ENCODE results near the gene MLC1.

The MLC1 gene

DNA sequence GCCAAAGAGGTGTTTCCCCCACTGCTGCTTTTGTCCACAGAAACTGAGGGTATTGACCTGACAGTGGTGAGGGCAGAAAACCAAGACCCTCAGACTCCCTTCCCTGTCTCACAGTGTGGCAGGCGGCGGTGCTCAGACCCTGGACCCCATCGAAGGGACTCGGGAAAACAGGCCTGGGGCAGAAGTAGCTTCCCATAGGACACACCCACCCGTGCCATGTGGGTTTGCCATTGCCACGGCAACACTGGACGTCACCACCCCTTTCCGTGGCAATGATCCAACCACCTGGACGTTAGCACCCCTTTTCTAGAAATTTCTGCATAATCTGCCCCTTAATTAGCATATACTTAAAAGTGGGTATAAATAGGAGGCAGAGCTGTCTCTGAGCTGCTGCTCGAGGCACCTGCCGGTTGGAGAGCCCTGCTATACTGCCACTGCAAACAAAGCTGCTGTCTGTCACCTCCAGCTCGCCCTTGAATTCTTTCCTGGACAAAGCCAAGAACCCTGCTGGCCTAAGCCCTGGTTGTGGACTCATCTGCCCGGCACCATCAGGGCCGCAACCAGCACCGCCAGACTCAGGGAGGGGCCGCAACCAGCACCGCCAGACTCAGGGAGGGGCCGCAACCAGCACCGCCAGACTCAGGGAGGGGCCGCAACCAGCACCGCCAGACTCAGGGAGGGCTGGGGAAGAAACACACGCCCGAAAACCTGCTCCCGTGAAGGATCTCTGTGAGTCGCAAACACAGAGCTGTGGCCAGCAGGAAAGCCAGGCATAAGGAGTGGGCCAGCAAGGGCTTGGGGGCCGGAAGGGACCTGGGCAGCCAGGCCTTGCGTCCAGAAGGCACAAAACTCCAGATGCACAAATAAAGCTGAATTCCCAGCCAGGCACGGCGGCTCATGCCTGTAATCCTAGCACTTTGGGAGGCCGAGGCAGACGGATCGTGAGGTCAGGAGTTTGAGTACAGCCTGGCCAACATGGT, 10.4 kb downstream of the MLC1 start:
- no peak for DNase-seq

DNA sequence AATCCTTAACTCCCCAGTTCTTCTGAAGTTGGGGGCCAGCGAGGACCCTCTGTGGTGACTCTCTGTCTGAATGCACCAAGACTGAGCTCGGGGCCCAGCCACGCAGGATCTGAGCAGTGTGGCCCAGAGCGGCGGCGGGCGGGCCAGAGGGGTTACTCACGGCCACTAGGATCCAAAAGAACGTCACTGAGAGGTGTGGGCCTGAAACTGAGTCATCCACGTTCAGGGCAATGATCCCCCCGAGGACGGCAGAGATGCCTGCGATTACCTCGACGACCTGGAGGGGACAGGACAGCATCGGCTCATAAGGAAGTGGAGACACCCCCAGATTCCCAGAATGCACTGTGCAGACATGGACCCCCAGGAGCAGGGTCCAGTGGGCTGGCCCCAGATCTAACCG, 11.2 kb downstream of the MLC1 start:
- no peak for DNase-seq

DNA sequence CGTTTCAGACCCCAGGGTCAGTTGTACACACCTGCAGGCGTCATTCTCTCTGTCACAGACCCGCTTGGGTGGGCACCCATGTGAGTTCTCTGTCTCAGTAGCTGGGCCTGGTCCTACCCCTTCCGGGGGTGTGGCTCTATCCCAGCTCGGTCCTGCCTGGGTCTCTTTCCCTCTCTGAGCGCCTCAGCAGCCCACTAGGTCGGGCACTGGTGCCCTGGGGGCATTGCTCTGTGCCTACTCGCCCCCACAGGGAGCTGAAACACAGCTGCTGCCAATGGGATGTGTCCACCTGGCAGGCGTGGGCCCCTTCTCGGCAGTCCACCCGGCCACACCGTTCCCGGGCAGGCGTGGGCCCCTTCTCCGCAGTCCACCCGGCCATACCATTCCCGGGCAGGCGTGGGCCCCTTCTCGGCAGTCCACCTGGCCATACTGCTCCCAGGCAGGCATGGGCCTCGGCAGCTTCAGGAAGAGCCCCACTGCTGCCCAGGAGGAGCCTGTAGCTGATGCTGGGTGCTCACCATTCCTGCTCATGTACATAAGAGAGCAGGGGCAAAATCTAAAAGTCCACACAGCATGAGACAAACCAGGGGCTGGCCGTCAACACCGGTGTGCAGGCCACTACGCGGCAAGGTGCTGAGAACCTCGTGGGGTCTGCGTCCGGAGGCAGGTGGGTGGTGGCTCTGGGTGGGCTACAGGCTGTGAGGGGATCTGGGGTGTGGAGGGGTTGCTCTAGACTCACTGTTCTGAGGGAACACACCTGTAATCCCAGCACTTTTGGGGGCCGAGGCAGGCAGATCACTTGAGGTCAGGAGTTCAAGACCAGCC, 12.3 kb downstream of the MLC1 start:
- no peak for DNase-seq

- DNase-seq: no peak
These were observed 13.1 kb downstream of the MLC1 start for GRCh38 chr22:50072167-50072555.

- no peak for DNase-seq
These were observed 13.6 kb downstream of the MLC1 start for GRCh38 chr22:50071432-50072166.

DNA sequence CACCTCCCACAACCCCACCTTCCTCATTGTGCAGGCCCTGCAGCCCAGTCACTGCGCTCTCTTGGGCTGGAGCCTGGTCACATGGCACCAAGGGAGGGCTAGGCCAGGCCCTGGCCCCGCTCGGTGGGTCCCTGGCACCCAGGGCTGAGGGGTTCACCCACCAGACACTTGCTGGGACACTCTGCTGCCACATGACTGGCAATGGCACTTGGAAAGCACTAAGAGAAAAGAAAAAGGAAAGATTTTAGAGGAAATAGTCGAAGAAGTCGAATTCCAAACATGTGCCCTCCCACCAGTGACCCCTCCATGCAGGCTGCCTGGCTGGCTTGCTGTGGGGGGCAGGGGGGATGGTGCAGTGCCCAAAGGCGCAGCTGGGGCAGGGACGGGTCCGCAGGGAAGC, 14.9 kb downstream of the MLC1 start:
- DNase-seq: no peak

GRCh38 chr22:50068096-50068495, 17.1 kb downstream of the MLC1 start:
- DNase-seq: no peak

DNA sequence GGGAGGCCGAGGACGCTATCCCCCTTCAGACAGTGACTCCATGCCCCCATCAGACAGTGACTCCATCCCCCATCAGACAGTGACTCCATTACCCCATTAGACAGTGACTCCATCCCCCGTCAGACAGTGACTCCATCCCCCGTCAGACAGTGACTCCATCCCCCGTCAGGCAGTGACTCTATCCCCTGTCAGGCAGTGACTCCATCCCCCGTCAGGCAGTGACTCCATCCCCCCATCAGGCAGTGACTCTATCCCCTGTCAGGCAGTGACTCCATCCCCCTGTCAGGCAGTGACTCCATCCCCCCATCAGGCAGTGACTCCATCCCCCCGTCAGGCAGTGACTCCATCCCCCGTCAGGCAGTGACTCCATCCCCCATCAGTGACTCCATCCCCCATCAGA, 18.0 kb downstream of the MLC1 start:
- DNase-seq: no peak

GRCh38 chr22:50064453-50064852, 20.8 kb downstream of the MLC1 start:
- DNase-seq: no peak

DNA sequence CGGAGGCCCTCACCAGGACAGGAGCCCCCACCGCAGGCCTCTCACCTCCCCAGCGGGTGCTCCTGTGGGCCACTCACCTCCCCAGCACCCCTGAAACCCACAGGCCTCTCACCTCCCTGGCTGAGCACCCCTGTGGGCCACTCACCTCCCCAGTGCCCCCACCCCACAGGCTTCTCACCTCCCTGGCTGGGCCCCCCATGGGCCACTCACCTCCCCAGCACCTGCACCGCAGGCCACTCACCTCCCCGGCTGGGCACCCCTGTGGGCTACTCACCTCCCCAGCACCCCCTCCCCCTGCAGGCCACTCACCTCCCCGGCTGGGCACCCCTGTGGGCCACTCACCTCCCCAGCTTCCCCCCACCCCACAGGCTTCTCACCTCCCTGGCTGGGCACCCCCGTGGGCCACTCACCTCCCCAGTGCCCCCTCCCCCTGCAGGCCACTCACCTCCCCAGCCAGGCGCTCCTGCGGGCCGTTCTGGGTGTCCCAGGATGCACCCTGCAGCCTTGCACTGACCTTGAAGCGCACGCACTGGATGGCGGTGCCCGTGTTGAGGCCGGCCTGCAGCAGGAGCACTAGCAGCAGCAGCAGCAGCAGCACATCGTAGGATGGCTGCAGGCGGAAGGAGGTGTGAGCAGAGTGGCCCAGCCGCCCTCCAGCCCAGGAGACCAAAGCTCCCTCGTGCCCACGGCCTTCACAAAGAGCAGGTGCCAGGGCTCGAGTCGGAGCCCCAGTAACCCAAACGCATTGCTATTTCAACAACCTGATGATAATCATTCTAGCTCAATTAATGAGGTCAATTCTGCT, 21.4 kb downstream of the MLC1 start:
- DNase-seq: no peak

GRCh38 chr22:50062509-50063135, 22.6 kb downstream of the MLC1 start:
- DNase-seq: no peak

DNA sequence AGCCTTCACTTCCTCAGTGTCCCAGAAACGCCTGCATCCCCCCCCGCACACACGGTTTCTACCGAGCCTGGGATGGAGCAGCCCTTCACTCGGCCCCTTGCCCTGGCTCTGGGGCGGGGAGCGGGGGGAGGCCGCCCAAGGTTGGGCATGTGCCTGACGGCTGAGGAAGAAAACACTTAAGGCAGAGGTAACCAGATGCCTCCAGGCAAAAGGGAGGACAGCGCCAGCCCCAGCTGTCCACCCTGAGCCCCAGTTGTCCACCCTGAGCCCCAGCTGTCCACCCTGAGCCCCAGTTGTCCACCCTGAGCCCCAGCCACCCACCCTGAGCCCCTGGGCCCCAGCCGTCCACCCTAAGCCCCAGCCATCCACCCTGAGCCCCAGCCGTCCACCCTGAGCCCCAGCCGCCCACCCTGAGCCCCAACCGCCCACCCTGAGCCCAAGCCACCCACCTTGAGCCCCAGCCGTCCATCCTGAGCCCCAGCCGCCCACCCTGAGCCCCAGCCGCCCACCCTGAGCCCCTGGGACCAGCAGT, 23.3 kb downstream of the MLC1 start:
- DNase-seq: no peak

GRCh38 chr22:50061141-50061823, 23.9 kb downstream of the MLC1 start:
- no peak for DNase-seq

- no peak for DNase-seq
These were observed 24.6 kb downstream of the MLC1 start for GRCh38 chr22:50060441-50061140.

DNA sequence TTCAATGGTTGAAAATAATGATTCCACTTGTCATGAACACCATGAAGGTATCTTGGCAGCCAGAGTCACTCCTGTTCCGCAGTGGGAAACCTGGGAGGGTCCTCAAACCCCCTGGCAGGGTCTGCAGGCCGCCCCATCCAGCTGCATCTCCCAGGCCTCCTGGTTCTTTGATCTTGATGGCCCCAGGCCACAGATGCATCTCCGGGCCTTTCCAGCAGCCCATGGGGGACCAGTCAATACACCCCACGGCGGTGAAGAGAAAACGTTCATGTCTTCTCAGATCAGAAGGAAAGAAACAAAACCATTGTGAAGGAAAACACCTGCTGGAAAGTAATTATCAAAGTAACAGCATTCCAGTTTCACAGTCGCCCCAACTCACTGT, 25.4 kb downstream of the MLC1 start:
- DNase-seq: no peak

DNA sequence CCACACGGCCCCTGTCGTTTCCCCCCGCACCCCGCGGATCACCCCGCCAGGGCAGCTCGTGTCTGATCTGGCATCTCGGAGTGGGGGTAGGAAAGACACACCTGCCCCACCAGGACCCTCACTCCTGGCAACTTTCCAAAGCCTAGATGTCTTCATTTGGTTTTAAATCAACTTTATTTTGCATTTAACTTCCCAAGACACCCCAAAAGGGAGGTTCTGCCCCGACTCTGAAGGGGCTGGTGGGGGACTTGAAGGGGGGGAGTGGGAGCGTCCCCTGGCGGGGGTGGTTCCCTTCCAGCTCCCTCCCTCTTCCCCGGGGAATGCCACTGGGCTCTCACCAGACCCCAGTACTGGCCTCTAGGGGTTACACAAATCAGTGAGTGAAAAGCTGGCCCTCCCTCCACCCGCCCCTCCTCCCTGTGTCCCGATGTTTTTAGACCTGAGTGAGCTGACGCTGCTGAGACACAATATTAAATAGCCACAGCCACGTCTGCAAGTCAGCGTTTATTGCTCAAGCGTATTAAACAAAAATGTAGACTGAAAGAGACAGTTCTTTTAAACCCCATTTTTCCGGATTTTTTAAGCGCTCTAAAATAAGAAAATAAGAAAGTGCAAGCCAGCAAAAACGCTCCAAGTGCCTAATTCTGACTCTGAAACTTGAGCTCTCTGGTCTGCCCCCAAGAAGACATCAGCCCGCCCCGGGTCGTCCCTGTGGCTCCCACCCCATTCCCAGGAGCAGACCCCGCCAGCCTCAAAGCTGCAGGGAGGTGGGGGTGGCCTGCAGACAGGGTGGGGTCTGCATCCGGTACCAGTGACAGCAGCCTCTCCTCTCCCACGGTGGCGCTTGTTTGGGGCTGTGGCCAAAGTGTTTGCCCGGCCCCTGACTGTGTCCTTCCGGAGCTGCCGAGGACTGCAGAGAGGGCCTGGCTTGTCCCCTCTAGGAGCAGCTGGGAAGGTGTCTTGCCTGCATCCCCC, 26.0 kb downstream of the MLC1 start:
- peak; percentile 33 for DNase-seq

DNA sequence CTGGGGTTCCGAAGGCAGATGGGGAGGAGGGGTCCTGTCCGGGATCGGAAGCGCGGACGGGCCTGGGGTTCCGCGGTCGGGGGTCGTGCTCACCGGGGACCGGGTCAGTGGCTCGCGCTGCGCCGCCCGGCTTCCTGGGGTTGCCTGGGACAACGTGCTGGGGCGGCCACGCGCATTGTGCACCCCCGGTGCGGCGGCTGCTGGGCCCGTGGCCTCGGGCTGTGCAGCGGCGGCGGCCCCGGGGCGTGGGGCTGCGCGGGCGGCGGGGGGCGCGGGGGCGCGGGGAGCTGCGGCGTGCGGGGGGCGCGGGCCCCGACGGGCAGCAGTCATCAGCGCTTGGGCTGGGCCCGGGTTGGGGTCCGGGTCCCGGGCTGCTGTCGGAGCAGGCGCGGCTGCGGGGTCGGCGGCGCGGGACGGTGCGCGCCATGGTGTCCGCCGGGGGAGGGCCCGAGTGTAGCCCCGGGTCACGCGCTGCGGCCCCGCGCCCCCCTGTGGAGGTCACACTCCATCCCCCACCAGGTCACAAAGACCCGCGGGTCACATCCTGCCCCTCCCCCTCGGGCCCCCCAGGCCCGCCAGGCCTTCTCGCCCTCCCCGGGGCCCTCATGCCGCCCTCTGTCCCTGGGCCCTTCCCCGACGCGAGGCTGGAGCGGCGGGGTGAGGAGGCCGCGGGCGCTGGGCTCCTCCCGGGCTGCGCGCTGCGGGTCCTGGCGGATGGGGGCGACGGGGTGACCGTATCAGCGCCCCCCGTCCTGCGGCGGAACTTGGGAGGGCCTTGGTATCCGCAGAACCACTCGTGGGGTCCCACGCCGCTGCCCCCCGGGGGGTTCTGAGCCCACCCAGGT, 26.9 kb downstream of the MLC1 start, which contains the start of gene TTLL8:
TSS of gene TTLL8 (minus strand) at position 238 of the 845 bp plus-strand sequence.
- DNase-seq: no peak
